Loucy (cell line): ENCODE data around the gene FKBP15.

Experiments
- H2AFZ ChIP-seq: fragments of 200-600 bp; sonication (generic); 2 replicates; pipeline ENCODE4 v1.6.0; 2016; ENCODE audit warnings: antibody characterized with exemption, mild to moderate bottlenecking, low read length, moderate library complexity
- H3F3A ChIP-seq: fragments of 200-600 bp; 2 replicates; pipeline ENCODE4 v1.6.0; 2016; ENCODE audit warnings: antibody characterized with exemption, low read depth, mild to moderate bottlenecking
- H3K27me3 ChIP-seq: fragments of 200-600 bp; sonication (generic); 2 replicates; pipeline ENCODE4 v1.6.1; 2014; ENCODE audit warnings: low read length, mild to moderate bottlenecking; ENCODE audit not compliant: insufficient read depth, poor library complexity, severe bottlenecking
- H3K36me3 ChIP-seq: fragments of 200-600 bp; sonication (generic); 2 replicates; pipeline ENCODE4 v1.6.1; 2016; ENCODE audit warnings: low read length; ENCODE audit not compliant: insufficient read depth
- H3K4me1 ChIP-seq: fragments of 200-600 bp; sonication (generic); 2 replicates; pipeline ENCODE4 v1.5.1; 2014; ENCODE audit warnings: low read length, mild to moderate bottlenecking; ENCODE audit not compliant: insufficient read depth, poor library complexity, severe bottlenecking
- H3K4me2 ChIP-seq: fragments of 200-600 bp; sonication (generic); 2 replicates; pipeline ENCODE4 v1.6.0; 2014; ENCODE audit warnings: antibody characterized with exemption, low read length, low read depth, mild to moderate bottlenecking; ENCODE audit not compliant: poor library complexity, severe bottlenecking
- H3K4me3 ChIP-seq: fragments of 200-600 bp; sonication (generic); 2 replicates; pipeline ENCODE4 v1.5.1; 2014; ENCODE audit warnings: low read length, mild to moderate bottlenecking, mixed read lengths; ENCODE audit not compliant: poor library complexity, severe bottlenecking
- H3K79me2 ChIP-seq: fragments of 200-600 bp; sonication (generic); 2 replicates; pipeline ENCODE4 v1.6.1; 2014; ENCODE audit warnings: low read length; ENCODE audit not compliant: insufficient read depth
- H3K9ac ChIP-seq: fragments of 200-600 bp; sonication (generic); 2 replicates; pipeline ENCODE4 v1.6.0; 2014; ENCODE audit warnings: mild to moderate bottlenecking, low read depth, low read length, moderate library complexity; ENCODE audit not compliant: poor library complexity, severe bottlenecking
- H3K9me2 ChIP-seq: fragments of 200-600 bp; sonication (generic); replicated peaks from 2 replicates; pipeline ENCODE4 v1.6.1; 2016; ENCODE audit warnings: low read depth, low read length, mixed read lengths
- H3K9me3 ChIP-seq: fragments of 200-600 bp; sonication (generic); 2 replicates; pipeline ENCODE4 v1.6.1; 2014; ENCODE audit warnings: mild to moderate bottlenecking, antibody characterized with exemption, low read length, low read depth; ENCODE audit not compliant: insufficient read depth
- H4K20me1 ChIP-seq: fragments of 200-600 bp; sonication (generic); 2 replicates; pipeline ENCODE4 v1.6.0; 2014; ENCODE audit warnings: antibody characterized with exemption, low read length, mild to moderate bottlenecking; ENCODE audit not compliant: insufficient read depth, poor library complexity, severe bottlenecking
- EZH2phosphoT487 ChIP-seq: fragments of 200-600 bp; IDR thresholded peaks from 2 replicates; pipeline ENCODE4 v1.6.1; 2018; ENCODE audit warnings: antibody characterized with exemption, mild to moderate bottlenecking, moderate library complexity, borderline replicate concordance
- TF ChIP-seq, protein P1 (sequence below): fragments of 200-600 bp; sonication (generic); conservative IDR thresholded peaks from 2 replicates; pipeline ENCODE4 v1.5.1; 2014; ENCODE audit warnings: mild to moderate bottlenecking, antibody characterized with exemption, low read length

FKBP15 gene

GRCh38 chr9:113246928-113247327 lies 25.9 kb upstream of the FKBP15 start:
- Histone ChIP-seq H3K9ac (no peak overlapping the region), H3F3A (no peaks in the 10 kb centered on the region), H3K36me3 (no peaks in the 10 kb centered on the region), H4K20me1 (no peaks in the 10 kb centered on the region), H2AFZ (no peak overlapping the region), H3K4me3 (no peak overlapping the region), H3K9me3 (no peaks in the 10 kb centered on the region; the same call in 1 of the 2 replicates), H3K79me2 (no peaks in the 10 kb centered on the region), H3K4me2 (no peak overlapping the region), H3K4me1 (no peaks in the 10 kb centered on the region), H3K9me2 (no peaks in the 10 kb centered on the region), H3K27me3 (no peaks in the 10 kb centered on the region)
- TF ChIP-seq EZH2phosphoT487 = no peak
- TF ChIP-seq, protein P1, sequence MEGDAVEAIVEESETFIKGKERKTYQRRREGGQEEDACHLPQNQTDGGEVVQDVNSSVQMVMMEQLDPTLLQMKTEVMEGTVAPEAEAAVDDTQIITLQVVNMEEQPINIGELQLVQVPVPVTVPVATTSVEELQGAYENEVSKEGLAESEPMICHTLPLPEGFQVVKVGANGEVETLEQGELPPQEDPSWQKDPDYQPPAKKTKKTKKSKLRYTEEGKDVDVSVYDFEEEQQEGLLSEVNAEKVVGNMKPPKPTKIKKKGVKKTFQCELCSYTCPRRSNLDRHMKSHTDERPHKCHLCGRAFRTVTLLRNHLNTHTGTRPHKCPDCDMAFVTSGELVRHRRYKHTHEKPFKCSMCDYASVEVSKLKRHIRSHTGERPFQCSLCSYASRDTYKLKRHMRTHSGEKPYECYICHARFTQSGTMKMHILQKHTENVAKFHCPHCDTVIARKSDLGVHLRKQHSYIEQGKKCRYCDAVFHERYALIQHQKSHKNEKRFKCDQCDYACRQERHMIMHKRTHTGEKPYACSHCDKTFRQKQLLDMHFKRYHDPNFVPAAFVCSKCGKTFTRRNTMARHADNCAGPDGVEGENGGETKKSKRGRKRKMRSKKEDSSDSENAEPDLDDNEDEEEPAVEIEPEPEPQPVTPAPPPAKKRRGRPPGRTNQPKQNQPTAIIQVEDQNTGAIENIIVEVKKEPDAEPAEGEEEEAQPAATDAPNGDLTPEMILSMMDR = no peak

DNA sequence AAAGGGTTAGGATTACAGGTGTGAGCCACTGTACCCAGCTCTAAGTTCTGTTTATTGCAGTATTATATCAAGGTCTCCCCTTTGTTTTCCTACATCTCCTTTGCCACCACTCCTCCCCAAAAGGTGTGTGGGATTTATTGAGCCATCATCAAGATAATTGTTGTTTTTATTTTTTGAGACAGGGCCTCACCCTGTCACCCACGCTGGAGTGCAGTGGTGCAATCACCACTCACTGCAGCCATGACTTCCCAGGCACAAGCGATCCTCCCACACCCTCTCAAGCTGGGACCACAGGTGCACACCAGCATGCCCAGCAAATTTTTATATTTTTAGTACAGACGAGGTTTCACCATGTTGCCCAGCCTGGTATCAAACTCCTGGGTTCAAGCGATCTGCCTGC lies 24.8 kb upstream of the FKBP15 start:
- H3F3A ChIP-seq = no peaks in the 10 kb centered on the region
- no peaks in the 10 kb centered on the region for H3K9me2 ChIP-seq
- H4K20me1 ChIP-seq = no peaks in the 10 kb centered on the region
- no peaks in the 10 kb centered on the region for H3K4me1 ChIP-seq
- no peak overlapping the region for H2AFZ ChIP-seq
- no peaks in the 10 kb centered on the region; the same call in 1 of the 2 replicates for H3K9me3 ChIP-seq
- H3K4me2 ChIP-seq = no peak overlapping the region
- TF ChIP-seq EZH2phosphoT487 = no peak
- TF ChIP-seq, protein P1 = no peak
- no peaks in the 10 kb centered on the region for H3K36me3 ChIP-seq
- H3K4me3 ChIP-seq = no peak overlapping the region
- H3K27me3 ChIP-seq = no peaks in the 10 kb centered on the region
- no peak overlapping the region for H3K9ac ChIP-seq
- H3K79me2 ChIP-seq = no peaks in the 10 kb centered on the region

DNA sequence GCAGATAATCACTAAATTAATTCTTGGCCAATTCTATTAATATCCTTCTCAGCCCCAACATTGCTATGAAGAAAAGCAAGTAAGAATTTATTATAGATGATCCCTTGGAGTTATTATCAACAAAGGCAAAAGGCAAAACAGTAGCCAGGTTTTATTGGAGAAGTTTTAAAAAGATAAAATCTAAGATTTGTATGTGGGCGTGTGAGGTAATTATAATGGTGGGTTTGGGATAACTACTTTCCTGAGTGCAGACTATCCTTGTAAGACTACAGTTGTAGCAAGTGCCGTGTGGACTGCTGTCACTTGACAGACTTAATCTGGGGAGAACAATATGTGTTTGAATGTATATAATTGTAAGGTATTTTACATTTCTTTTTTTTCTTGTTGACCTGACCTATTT lies 23.5 kb upstream of the FKBP15 start:
- no peak overlapping the region for H3K4me2 ChIP-seq
- H3F3A ChIP-seq = no peaks in the 10 kb centered on the region
- no peak overlapping the region for H3K9ac ChIP-seq
- no peaks in the 10 kb centered on the region for H4K20me1 ChIP-seq
- no peaks in the 10 kb centered on the region for H3K9me3 ChIP-seq
- no peaks in the 10 kb centered on the region for H3K36me3 ChIP-seq
- H3K79me2 ChIP-seq = no peaks in the 10 kb centered on the region
- TF ChIP-seq, protein P1 = no peak
- no peak for TF ChIP-seq EZH2phosphoT487
- no peaks in the 10 kb centered on the region for H3K9me2 ChIP-seq
- H3K27me3 ChIP-seq = no peaks in the 10 kb centered on the region
- no peaks in the 10 kb centered on the region for H3K4me1 ChIP-seq
- H2AFZ ChIP-seq = no peak overlapping the region
- no peak overlapping the region for H3K4me3 ChIP-seq
